ENCODE measurements around the gene CST2.
"Not testable (repeated sequence)": the region's sequence is repeated elsewhere in the genome, so short reads cannot be mapped to it uniquely, and the experiment has no call there.

The CST2 gene

GRCh38 chr20:23826541-23827021 is at the start of gene CST2:
Gene CST2, minus strand, starts transcription at chr20:23826729. Its CDS starts 69 bp downstream, at chr20:23826660.
- DNase-seq (ENCODE audit: low spot score), result no peak

GRCh38 chr20:23875606-23876237 is 49.2 kb upstream of the CST2 start:
- no peak for DNase-seq (ENCODE audit: low spot score)

DNA sequence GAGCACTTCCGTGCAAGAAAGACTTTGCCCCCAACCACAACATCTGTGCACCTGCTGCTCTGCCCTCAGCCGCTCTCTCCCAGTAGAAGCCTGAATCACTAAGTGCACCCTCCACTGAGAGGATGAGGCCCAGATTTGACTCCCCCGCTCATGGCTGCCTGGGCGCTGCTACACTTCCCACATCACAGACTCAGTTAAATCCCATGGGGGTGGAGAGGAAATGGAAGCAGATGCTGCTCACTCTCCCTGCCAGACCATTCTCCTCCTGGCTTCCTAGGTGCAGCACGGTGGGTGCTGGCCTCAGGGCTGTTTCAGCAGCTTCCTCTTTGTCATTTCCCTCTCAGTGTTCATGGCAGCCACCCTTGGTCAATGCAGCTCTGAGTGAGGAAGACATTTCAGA is 48.2 kb upstream of the CST2 start:
- DNase-seq (ENCODE audit: low spot score), result no peak

DNA sequence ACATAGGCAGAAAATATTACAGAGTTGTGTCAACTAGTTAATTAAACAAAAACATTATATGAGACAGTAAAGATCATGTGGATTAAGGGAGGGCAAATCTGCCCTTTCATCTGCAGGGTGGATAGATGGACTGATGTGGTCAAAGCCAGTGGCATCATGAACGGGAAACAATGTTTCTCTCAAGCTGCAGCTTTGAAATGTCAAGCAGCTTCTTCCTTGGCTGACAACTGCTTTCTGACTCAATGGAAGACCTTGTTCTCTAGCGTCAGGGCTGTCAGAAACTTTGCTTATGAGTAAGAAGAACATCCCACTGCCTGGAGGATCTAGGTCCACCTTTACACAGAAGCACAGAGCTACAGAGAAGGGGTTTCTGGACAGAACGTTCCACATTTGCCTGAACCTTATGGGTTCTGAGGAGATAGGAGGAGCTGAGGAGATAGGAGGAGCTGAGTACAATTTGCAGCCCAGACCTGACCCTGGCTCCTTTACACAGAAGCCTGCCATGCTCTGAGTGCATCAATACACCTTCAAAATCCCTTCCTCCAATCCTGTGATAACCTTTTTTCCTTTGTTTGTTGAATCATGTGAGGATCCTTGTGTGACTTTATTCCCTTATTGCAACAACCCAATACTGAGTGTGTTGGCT is 47.0 kb upstream of the CST2 start:
- DNase-seq (ENCODE audit: low spot score), result no peak

- no peak for DNase-seq (ENCODE audit: low spot score)
Observed at GRCh38 chr20:23872065-23872464, 45.5 kb upstream of the CST2 start.

- no peak for DNase-seq (ENCODE audit: low spot score)
Observed at GRCh38 chr20:23870461-23870860, 43.9 kb upstream of the CST2 start.

GRCh38 chr20:23869520-23869919 is 43.0 kb upstream of the CST2 start:
- no peak for DNase-seq (ENCODE audit: low spot score)

- no peak for DNase-seq (ENCODE audit: low spot score)
Observed at GRCh38 chr20:23868321-23868720, 41.8 kb upstream of the CST2 start.

GRCh38 chr20:23867152-23867776 is 40.7 kb upstream of the CST2 start:
- no peak for DNase-seq (ENCODE audit: low spot score)

DNA sequence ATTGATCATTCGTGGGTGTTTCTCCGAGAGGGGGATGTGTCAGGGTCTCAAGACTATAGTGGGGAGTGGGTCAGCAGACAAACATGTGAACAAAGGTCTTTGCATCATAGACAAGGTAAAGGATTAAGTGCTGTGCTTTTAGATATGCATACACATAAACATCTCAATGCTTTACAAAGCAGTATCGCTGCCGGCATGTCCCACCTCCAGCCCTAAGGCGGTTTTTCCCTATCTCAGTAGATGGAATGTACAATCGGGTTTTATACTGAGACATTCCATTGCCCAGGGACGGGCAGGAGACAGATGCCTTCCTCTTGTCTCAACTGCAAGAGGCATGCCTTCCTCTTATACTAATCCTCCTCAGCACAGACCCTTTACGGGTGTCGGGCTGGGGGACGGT is 34.2 kb upstream of the CST2 start:
- not testable (repeated sequence) for DNase-seq (ENCODE audit: low spot score)

GRCh38 chr20:23857962-23858595 is 31.6 kb upstream of the CST2 start:
- DNase-seq (ENCODE audit: low spot score), result no peak

GRCh38 chr20:23856736-23857135 is 30.2 kb upstream of the CST2 start:
- DNase-seq (ENCODE audit: low spot score), result no peak

GRCh38 chr20:23856226-23856625 is 29.7 kb upstream of the CST2 start:
- DNase-seq (ENCODE audit: low spot score), result no peak

DNA sequence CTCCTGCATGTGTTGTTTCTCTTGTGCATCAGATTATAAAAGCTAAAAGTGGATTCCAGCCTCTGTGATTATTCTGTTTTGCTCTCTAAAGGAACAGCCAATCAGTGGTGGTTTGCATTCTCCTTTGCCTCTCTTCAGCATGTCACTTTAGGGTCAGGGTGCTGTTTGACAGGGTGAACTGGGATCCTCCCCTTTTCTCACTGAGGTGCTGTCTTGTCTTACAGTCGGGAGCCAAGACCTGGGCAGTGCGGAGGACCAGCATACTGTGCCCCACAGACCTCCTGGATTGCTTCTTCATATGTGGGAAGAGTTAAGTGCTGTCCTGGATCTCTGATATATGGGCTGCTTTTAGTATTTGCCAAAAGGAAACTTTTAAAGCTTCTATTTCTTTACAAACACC is 15.2 kb upstream of the CST2 start:
- DNase-seq (ENCODE audit: low spot score), result no peak

GRCh38 chr20:23835716-23836115 is 9.2 kb upstream of the CST2 start:
- DNase-seq (ENCODE audit: low spot score), result no peak

DNA sequence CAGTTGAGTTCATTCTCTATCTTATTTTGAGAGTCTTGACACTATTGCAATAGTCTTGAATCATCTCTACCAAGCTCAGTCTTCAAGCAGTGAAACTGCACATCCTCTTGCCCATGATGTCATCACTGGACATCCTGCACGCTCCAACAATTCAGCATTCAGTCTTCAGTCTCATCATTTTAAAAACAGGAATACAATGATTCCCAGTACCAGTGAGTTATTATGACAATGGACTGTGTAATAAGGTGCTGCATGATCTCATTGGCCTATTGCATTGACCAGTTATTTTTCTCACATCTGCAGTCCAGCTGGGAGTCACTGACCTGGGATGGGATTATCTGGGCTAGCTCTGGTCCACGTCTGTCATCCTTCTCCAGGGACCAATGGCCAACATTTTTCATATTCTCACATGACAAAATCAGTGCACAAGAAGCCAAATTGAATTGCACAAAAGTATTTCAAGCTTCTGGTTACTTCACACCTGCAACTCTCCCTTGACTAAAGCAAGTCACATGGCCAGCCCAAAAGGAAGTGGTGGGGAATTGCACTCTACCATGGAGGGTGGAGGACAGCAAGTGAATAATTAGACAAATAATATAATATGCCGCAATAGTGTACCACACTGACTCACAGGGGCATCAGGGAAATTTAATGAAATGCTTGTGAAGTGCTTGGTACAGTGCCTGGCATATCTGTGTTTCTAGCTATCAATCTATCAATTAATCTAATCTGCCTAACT is 6.4 kb upstream of the CST2 start:
- DNase-seq (ENCODE audit: low spot score), result no peak

DNA sequence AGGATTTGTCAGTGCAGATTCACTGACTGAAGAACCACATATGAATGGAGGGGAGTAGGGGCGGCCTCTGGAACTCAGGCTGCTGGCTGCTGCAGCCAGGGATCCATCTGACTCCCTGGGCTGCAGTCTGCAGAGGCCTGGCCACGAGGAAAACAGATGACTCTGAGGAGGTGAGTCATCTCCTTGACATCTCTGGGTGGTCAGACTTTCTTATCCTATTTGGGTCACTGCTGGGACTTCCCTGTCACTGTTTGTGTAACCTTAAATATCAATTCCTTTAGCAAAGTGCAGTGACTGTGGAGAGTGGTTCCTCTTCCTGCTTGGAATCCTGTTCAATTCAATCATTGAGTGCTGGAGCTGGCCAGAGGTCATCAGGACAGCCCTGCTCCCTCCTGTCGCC is 5.4 kb upstream of the CST2 start:
- DNase-seq (ENCODE audit: low spot score), result not testable (repeated sequence)

- no peak for DNase-seq (ENCODE audit: low spot score)
Observed at GRCh38 chr20:23823621-23824324, 2.8 kb downstream of the CST2 start.

- no peak for DNase-seq (ENCODE audit: low spot score)
Observed at GRCh38 chr20:23823111-23823510, 3.4 kb downstream of the CST2 start.

DNA sequence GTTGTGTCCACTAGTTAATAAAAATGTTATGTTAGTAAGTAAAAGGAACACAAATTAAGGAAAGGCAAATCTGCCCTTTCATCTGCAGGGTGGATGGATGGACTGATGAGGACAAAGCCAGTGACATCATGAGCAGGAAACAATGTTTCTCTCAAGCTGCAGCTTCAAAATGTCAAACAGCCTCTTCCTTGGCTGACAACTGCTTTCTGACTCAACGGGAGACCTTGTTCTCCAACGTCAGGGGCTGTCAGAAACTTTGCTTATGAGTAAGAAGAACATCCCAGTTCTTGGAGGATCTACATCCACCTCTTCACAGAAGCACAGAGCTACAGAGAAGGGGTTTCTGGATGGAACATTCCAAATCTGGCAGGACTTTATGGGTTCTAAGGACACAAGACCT is 6.0 kb downstream of the CST2 start:
- DNase-seq (ENCODE audit: low spot score), result no peak

- DNase-seq (ENCODE audit: low spot score), result not testable (repeated sequence)
Observed at GRCh38 chr20:23811559-23811958, 15.0 kb downstream of the CST2 start.

- not testable (repeated sequence) for DNase-seq (ENCODE audit: low spot score)
Observed at GRCh38 chr20:23810349-23810748, 16.2 kb downstream of the CST2 start.
